ENCODE data around the gene LAYN. TPM values are rescaled to one million over a fixed set of nuclear protein-coding genes. Genes with fewer than 3 reads are reported as not detected.

The LAYN gene
- total and polyA plus RNA-seq, 9 of the 15 experiments (the other 6 are each of a cell fraction or from before 2014, with no cell fraction given): not detected

DNA sequence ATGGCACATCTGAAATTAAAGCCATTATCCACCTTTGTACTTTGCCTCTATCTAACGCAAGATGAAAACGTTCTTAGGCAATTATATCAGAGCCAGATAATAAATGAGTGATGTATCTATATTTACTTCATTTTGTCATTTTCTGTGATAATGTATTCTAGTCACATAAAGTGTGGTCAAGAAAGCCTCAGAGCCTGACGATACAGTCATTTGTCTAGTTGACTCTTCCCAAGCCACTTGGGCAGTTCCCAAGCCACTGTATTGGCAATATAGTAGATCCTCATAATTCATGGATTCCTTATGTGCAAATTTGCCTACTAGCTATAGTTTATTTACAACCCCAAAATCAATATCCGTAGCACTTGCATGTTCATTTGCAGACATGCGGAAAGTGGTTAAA, 18.1 kb upstream of the LAYN start:
- Histone ChIP-seq H3K4me3 (no peak overlapping the region), H3K27ac (ENCODE audit: extremely low read depth, low read depth, low read length) (no peak overlapping the region), H3K9me1 (ENCODE audit: control insufficient read depth, insufficient read depth, low read length) (no peaks in the 10 kb centered on the region), H3K36me3 (ENCODE audit: control insufficient read depth, insufficient read depth, low read length) (no peaks in the 10 kb centered on the region), H3K9ac (ENCODE audit: insufficient read depth in 1 of 2, low read depth in 2 of 2, low read length in 2 of 2) (no peak overlapping the region), H3K27me3 (ENCODE audit: control insufficient read depth in 2 of 2, insufficient read depth in 2 of 2, low read length in 2 of 2) (peaks cover 8 to 14% of the 10 kb centered on the region in 2 experiments), H3K79me2 (ENCODE audit: control insufficient read depth, insufficient read depth, low read length) (no peaks in the 10 kb centered on the region), H3K4me2 (ENCODE audit: insufficient read depth, low read length) (no peak overlapping the region), H3K9me3 (replicated peaks; ENCODE audit: control insufficient read depth, insufficient read depth, low read depth, low read length) (no peaks in the 10 kb centered on the region), H3K4me1 (replicated peaks in 1 of 2; ENCODE audit: control insufficient read depth in 2 of 2, insufficient read depth in 2 of 2, low read length in 2 of 2) (no peaks in the 10 kb centered on the region), H4K20me1 (replicated peaks; ENCODE audit: control insufficient read depth, insufficient read depth, low read length) (no peaks in the 10 kb centered on the region), H2AFZ (ENCODE audit: low read depth, low read length) (no peak overlapping the region)
- ATAC-seq: no peak
- ChIA-PET CTCF (ENCODE audit: low intra/inter-chr PET ratio) (no interaction called here), POLR2A (no interaction called here)
- intact Hi-C loops (cut with micrococcal nuclease): no loop called here
- WGBS (ENCODE audit: insufficient coverage, low coverage, missing lambda C conversion rate): 2% methylated on average over 5 of the region's 5 CpGs
- in situ Hi-C loops (cut with MboI): no loop called here
- BruUV-seq (replicated peaks): no TSS peak
- no peak for FAIRE-seq
- DNase-seq (ENCODE audit: extremely low read depth in 1 of 4, low spot score in 3 of 4): no peak
- TF ChIP-seq POLR2G (IDR thresholded peaks at IDR 0.05; ENCODE audit: low read depth, low read length): no peak
- TF ChIP-seq TAF1 (IDR thresholded peaks at IDR 0.05; ENCODE audit: control insufficient read depth, extremely low read depth, insufficient read depth, low read length, severe bottlenecking): no peak
- TF ChIP-seq, protein P1, sequence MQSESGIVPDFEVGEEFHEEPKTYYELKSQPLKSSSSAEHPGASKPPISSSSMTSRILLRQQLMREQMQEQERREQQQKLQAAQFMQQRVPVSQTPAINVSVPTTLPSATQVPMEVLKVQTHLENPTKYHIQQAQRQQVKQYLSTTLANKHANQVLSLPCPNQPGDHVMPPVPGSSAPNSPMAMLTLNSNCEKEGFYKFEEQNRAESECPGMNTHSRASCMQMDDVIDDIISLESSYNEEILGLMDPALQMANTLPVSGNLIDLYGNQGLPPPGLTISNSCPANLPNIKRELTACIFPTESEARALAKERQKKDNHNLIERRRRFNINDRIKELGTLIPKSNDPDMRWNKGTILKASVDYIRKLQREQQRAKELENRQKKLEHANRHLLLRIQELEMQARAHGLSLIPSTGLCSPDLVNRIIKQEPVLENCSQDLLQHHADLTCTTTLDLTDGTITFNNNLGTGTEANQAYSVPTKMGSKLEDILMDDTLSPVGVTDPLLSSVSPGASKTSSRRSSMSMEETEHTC (IDR thresholded peaks at IDR 0.05): no peak
- TF ChIP-seq ZNF12 (CRISPR knock-in tag; IDR thresholded peaks at IDR 0.05): no peak
- TF ChIP-seq TBL1XR1 (IDR thresholded peaks at IDR 0.05; ENCODE audit: low read length in 2 of 2): no peak
- TF ChIP-seq, protein P2, sequence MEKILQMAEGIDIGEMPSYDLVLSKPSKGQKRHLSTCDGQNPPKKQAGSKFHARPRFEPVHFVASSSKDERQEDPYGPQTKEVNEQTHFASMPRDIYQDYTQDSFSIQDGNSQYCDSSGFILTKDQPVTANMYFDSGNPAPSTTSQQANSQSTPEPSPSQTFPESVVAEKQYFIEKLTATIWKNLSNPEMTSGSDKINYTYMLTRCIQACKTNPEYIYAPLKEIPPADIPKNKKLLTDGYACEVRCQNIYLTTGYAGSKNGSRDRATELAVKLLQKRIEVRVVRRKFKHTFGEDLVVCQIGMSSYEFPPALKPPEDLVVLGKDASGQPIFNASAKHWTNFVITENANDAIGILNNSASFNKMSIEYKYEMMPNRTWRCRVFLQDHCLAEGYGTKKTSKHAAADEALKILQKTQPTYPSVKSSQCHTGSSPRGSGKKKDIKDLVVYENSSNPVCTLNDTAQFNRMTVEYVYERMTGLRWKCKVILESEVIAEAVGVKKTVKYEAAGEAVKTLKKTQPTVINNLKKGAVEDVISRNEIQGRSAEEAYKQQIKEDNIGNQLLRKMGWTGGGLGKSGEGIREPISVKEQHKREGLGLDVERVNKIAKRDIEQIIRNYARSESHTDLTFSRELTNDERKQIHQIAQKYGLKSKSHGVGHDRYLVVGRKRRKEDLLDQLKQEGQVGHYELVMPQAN (IDR thresholded peaks at IDR 0.05; ENCODE audit: borderline replicate concordance): no peak
- no peak for TF ChIP-seq BRF1 (IDR thresholded peaks at IDR 0.05; ENCODE audit: borderline replicate concordance, extremely low read depth, insufficient read length)
- TF ChIP-seq PRPF4 (IDR thresholded peaks at IDR 0.05; ENCODE audit: insufficient read depth, low read depth, low read length, poor library complexity, severe bottlenecking): no peak
- no peak for TF ChIP-seq TSC22D4 (tag; IDR thresholded peaks at IDR 0.05)
- TF ChIP-seq MXI1 (IDR thresholded peaks at IDR 0.05; ENCODE audit: low read depth, low read length): no peak
- no peak for TF ChIP-seq RBM25 (IDR thresholded peaks at IDR 0.05; ENCODE audit: low read depth, low read length, severe bottlenecking)
- TF ChIP-seq RBBP5 (IDR thresholded peaks at IDR 0.05; ENCODE audit: borderline replicate concordance, insufficient read depth, low read length, poor library complexity, severe bottlenecking): no peak
- TF ChIP-seq EP400 (IDR thresholded peaks at IDR 0.05): no peak
- TF ChIP-seq ZSCAN32 (CRISPR knock-in tag; IDR thresholded peaks at IDR 0.05): no peak
- TF ChIP-seq XRCC3 (IDR thresholded peaks at IDR 0.05): no peak
- TF ChIP-seq YY1 (IDR thresholded peaks at IDR 0.05; ENCODE audit: borderline replicate concordance in 1 of 3, control insufficient read depth in 1 of 3, extremely low read depth in 1 of 3, insufficient read depth in 3 of 3, insufficient read length in 1 of 3, insufficient replicate concordance in 2 of 3, low read depth in 1 of 3, low read length in 2 of 3): no peak
- no peak for TF ChIP-seq ZNF79 (CRISPR knock-in tag; IDR thresholded peaks at IDR 0.05; ENCODE audit: low read depth)

Data from K562 (cell line).